ENCODE data around the gene INSM1. TPM values are rescaled to one million over a fixed set of nuclear protein-coding genes. Genes with fewer than 3 reads are reported as not detected.

Gene INSM1
- total RNA-seq, 1 donor, result not detected

DNA sequence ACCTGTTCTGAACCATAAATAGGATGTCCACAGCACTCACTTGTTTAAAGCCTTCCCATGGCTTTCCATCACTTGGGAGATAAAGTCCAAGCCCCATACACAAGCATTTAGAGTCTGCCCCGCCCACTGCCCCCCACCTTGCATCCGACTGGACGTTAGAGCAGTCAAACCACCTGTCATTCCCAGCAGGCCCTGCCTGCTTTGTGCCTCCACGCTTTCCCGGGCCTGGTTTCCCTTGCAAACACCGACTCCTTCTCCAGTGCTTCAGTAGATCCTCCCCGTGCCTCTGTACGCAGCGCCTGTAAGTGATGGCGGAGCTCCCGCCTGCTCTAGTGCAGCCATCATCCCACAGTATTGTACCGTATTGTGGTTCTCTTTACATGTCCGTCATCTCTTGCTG lies 38.3 kb upstream of the INSM1 start:
- no peak for DNase-seq (ENCODE audit: low read depth)
- TF ChIP-seq CTCF (IDR thresholded peaks at IDR 0.05; ENCODE audit: insufficient read depth, low read depth, low read length), result no peak
- no peak overlapping the region for H3K4me3 ChIP-seq (ENCODE audit: low read depth, low read length)

DNA sequence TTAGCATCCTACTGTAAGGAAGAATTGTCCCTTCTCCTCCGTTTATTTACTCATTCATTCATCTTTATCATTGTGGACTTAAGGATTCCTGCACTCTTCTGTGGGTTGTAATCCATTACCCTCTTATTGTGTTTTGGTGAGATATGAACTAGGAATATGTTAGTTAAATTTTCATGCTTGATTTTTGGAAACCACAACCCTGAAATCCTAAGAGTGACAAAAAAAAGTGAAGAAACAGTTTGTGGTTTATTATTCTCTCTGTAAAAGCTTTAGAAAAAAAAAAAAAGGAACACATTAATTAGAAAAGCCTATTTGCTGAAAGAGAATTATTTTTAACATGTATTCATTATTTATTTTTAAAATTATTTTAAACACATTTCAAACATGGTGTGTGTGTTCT lies 36.7 kb upstream of the INSM1 start:
- H3K4me3 ChIP-seq (ENCODE audit: low read depth, low read length), result no peak overlapping the region
- DNase-seq (ENCODE audit: low read depth), result no peak
- TF ChIP-seq CTCF (IDR thresholded peaks at IDR 0.05; ENCODE audit: insufficient read depth, low read depth, low read length), result no peak

- no peak overlapping the region for H3K4me3 ChIP-seq (ENCODE audit: low read depth, low read length)
- no peak for TF ChIP-seq CTCF (IDR thresholded peaks at IDR 0.05; ENCODE audit: insufficient read depth, low read depth, low read length)
- no peak for DNase-seq (ENCODE audit: low read depth)
Measured at GRCh38 chr20:20331817-20332216, 36.1 kb upstream of the INSM1 start.

DNA sequence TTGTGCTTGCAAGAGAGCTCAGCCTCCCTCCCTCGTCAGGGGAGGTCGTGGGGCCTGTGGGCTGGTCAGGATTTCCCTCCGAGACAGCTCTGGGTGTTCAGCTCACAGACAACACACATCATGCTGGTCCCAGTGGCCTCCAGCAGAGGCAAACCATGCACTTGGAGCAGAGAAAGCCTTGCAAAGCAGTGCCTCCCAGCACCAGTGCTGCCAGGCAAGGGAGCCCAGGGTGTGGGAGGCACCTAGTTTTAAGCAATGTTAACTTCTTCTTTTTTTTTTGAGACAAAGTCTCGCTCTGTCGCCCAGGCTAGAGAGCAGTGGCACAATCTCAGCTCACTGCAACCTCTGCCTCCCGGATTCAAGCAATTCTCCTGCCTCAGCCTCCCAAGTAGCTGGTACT lies 34.0 kb upstream of the INSM1 start:
- H3K4me3 ChIP-seq (ENCODE audit: low read depth, low read length), result no peak overlapping the region
- no peak for DNase-seq (ENCODE audit: low read depth)
- TF ChIP-seq CTCF (IDR thresholded peaks at IDR 0.05; ENCODE audit: insufficient read depth, low read depth, low read length), result no peak

DNA sequence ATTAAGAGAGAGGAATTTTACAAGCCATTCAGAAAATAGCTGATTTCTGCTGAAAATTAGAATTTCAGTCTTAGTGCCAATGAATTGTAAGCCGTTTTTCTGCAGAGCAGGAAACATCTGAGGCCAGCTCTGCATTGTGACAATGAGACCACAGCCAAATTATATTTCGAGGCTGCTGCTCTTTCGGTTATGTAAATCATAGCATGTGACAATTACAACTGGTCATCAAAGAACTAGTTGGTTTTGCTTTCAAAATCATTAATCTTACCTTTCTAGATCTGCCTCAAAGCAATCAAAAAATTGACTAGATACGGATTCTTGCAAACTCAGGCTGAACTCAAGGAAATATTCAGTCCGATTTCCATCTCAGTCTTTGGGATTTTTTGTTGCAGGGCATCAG lies 33.4 kb upstream of the INSM1 start:
- DNase-seq (ENCODE audit: low read depth), result no peak
- TF ChIP-seq CTCF (IDR thresholded peaks at IDR 0.05; ENCODE audit: insufficient read depth, low read depth, low read length), result no peak
- no peak overlapping the region for H3K4me3 ChIP-seq (ENCODE audit: low read depth, low read length)

- no peak for TF ChIP-seq CTCF (IDR thresholded peaks at IDR 0.05; ENCODE audit: insufficient read depth, low read depth, low read length)
- no peak for DNase-seq (ENCODE audit: low read depth)
Measured at GRCh38 chr20:20338133-20338730, 29.7 kb upstream of the INSM1 start.

GRCh38 chr20:20340443-20340842 lies 27.5 kb upstream of the INSM1 start:
- DNase-seq (ENCODE audit: low read depth), result no peak
- H3K4me3 ChIP-seq (ENCODE audit: low read depth, low read length), result no peak overlapping the region
- no peak for TF ChIP-seq CTCF (IDR thresholded peaks at IDR 0.05; ENCODE audit: insufficient read depth, low read depth, low read length)

More at GRCh38 chr20:20338133-20338730, 29.7 kb upstream of the INSM1 start:
- no peak overlapping the region for H3K4me3 ChIP-seq (ENCODE audit: low read depth, low read length)
